ENCODE measurements around the gene KRTAP13-3.

DNA sequence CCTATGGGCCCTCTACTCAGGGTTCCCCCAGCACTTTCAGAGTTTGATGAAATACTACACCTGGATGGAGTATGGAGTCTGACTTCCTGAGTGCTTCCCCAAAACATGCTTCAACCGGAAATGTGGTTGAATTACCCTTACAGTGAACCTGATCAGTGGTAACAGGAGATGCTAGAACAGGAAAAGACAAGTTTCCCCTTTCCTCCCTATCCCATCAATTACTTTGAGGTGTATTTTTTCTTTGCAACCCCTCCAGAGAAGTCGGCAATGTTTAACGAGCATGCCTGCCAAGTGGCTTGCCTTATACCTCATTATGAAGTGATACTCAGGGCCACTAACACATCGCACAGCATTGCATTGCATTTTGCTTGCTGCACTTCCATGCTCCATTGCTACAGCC is 21.3 kb upstream of the KRTAP13-3 start:
- TF ChIP-seq, protein P1, sequence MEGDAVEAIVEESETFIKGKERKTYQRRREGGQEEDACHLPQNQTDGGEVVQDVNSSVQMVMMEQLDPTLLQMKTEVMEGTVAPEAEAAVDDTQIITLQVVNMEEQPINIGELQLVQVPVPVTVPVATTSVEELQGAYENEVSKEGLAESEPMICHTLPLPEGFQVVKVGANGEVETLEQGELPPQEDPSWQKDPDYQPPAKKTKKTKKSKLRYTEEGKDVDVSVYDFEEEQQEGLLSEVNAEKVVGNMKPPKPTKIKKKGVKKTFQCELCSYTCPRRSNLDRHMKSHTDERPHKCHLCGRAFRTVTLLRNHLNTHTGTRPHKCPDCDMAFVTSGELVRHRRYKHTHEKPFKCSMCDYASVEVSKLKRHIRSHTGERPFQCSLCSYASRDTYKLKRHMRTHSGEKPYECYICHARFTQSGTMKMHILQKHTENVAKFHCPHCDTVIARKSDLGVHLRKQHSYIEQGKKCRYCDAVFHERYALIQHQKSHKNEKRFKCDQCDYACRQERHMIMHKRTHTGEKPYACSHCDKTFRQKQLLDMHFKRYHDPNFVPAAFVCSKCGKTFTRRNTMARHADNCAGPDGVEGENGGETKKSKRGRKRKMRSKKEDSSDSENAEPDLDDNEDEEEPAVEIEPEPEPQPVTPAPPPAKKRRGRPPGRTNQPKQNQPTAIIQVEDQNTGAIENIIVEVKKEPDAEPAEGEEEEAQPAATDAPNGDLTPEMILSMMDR (IDR thresholded peaks at IDR 0.05): no peak
- TF ChIP-seq POLR2A (IDR thresholded peaks at IDR 0.05): no peak
- no peak for TF ChIP-seq EP300 (IDR thresholded peaks at IDR 0.05)

Measured in tibial nerve (tissue), 4 donors.